ENCODE results near the gene IGF1R. TPM values are rescaled to one million over a fixed set of nuclear protein-coding genes. Genes with fewer than 3 reads are reported as not detected.

IGF1R gene
- polyA plus RNA-seq, 4 donors, result 44.8 to 49.1 (median 45.7) TPM

- DNase-seq (ENCODE audit: low read depth in 4 of 4, low spot score in 3 of 4), result no peak
Observed at GRCh38 chr15:98924401-98925049, 276.2 kb downstream of the IGF1R start.

GRCh38 chr15:98926236-98926635 is 277.9 kb downstream of the IGF1R start:
- no peak for DNase-seq (ENCODE audit: low read depth in 4 of 4, low spot score in 3 of 4)

- DNase-seq (ENCODE audit: low read depth in 4 of 4, low spot score in 3 of 4), result no peak
Observed at GRCh38 chr15:98927022-98927421, 278.7 kb downstream of the IGF1R start.

- DNase-seq (ENCODE audit: low read depth in 4 of 4, low spot score in 3 of 4), result no peak
Observed at GRCh38 chr15:98927996-98928395, 279.7 kb downstream of the IGF1R start.

- DNase-seq (ENCODE audit: low read depth in 4 of 4, low spot score in 3 of 4), result no peak
Observed at GRCh38 chr15:98930576-98930975, 282.2 kb downstream of the IGF1R start.

- no peak for DNase-seq (ENCODE audit: low read depth in 4 of 4, low spot score in 3 of 4)
Observed at GRCh38 chr15:98931004-98931403, 282.7 kb downstream of the IGF1R start.

GRCh38 chr15:98933406-98933805 is 285.1 kb downstream of the IGF1R start:
- no peak for DNase-seq (ENCODE audit: low read depth in 4 of 4, low spot score in 3 of 4)

GRCh38 chr15:98935736-98936135 is 287.4 kb downstream of the IGF1R start:
- no peak for DNase-seq (ENCODE audit: low read depth in 4 of 4, low spot score in 3 of 4)

- DNase-seq (ENCODE audit: low read depth in 4 of 4, low spot score in 3 of 4), result no peak
Observed at GRCh38 chr15:98937413-98938104, 289.2 kb downstream of the IGF1R start.

- DNase-seq (ENCODE audit: low read depth in 4 of 4, low spot score in 3 of 4), result no peak
Observed at GRCh38 chr15:98938105-98938417, 289.7 kb downstream of the IGF1R start.

GRCh38 chr15:98938799-98939198 is 290.5 kb downstream of the IGF1R start:
- no peak for DNase-seq (ENCODE audit: low read depth in 4 of 4, low spot score in 3 of 4)

GRCh38 chr15:98939311-98940080 is 291.2 kb downstream of the IGF1R start:
- no peak for DNase-seq (ENCODE audit: low read depth in 4 of 4, low spot score in 3 of 4)

GRCh38 chr15:98941595-98942255 is 293.4 kb downstream of the IGF1R start:
- no peak for DNase-seq (ENCODE audit: low read depth in 4 of 4, low spot score in 3 of 4)

GRCh38 chr15:98942431-98942830 is 294.1 kb downstream of the IGF1R start:
- DNase-seq (ENCODE audit: low read depth in 4 of 4, low spot score in 3 of 4), result no peak

GRCh38 chr15:98943051-98943508 is 294.7 kb downstream of the IGF1R start:
- no peak for DNase-seq (ENCODE audit: low read depth in 4 of 4, low spot score in 3 of 4)

GRCh38 chr15:98943601-98944151 is 295.3 kb downstream of the IGF1R start:
- DNase-seq (ENCODE audit: low read depth in 4 of 4, low spot score in 3 of 4), result no peak

GRCh38 chr15:98946301-98947255 is 298.2 kb downstream of the IGF1R start:
- DNase-seq (ENCODE audit: low read depth in 4 of 4, low spot score in 3 of 4), result no peak

- no peak for DNase-seq (ENCODE audit: low read depth in 4 of 4, low spot score in 3 of 4)
Observed at GRCh38 chr15:98948456-98948855, 300.1 kb downstream of the IGF1R start.

- DNase-seq (ENCODE audit: low read depth in 4 of 4, low spot score in 3 of 4), result no peak
Observed at GRCh38 chr15:98948941-98949340, 300.6 kb downstream of the IGF1R start.

- no peak for DNase-seq (ENCODE audit: low read depth in 4 of 4, low spot score in 3 of 4)
Observed at GRCh38 chr15:98949624-98950023, 301.3 kb downstream of the IGF1R start.
